GM18507 (cell line): Measurements from ENCODE around the gene MOB2.

ENCODE experiments used
- DNase-seq: peaks from one replicate; pipeline ENCODE4 v3.0.0; 2011; ENCODE audit warnings: low read depth; ENCODE audit not compliant: insufficient read length; ENCODE audit errors: extremely low spot score
- FAIRE-seq: peaks from 2 replicates; lab custom pipeline; 2011; peaks lifted over from hg19 to GRCh38; lab: Jason Lieb, UNC

The MOB2 gene

DNA sequence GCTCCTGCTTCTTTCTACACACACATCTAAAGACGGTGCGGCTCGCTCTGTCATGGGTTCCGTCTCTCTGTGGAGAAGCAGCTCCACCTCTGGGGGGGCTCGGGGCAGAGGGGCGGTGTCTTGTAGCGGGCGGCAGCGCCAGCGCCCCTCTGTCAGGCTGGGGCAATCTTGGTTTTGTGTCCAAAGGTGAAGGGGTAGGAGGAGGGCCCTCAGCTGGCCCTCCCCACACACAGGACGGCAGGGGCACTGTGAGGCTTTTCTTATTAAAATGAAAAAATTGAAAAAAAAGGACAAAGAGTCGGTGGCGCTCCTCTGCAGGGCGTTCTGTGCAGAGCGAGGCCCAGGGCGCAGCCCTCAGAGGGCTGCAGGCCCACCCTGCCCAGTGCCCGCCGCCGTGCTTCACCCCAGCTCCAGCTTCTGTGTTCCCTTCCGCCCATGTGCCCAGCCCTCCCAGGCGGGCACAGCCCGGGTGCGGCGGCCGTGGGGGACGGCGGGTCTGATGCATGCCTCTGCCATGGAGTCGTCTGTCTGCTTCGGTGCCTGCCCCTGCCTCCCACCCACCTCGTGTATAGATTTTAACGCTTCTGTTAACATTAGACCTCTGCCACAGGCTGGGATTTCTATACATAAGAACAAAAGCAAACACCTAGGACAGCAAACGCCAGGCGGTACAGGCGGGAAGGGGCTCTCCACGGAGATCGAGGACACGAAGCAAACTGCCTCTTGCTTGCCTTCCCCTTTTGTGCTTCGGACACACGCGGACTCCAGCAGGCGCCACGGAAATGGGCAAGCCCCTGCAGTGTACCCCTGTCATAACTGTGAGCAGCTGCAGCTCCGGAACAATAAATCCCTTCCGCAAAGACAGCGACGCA, 24.5 kb downstream of the MOB2 start:
- DNase-seq (no peak), FAIRE-seq (no peak)

DNA sequence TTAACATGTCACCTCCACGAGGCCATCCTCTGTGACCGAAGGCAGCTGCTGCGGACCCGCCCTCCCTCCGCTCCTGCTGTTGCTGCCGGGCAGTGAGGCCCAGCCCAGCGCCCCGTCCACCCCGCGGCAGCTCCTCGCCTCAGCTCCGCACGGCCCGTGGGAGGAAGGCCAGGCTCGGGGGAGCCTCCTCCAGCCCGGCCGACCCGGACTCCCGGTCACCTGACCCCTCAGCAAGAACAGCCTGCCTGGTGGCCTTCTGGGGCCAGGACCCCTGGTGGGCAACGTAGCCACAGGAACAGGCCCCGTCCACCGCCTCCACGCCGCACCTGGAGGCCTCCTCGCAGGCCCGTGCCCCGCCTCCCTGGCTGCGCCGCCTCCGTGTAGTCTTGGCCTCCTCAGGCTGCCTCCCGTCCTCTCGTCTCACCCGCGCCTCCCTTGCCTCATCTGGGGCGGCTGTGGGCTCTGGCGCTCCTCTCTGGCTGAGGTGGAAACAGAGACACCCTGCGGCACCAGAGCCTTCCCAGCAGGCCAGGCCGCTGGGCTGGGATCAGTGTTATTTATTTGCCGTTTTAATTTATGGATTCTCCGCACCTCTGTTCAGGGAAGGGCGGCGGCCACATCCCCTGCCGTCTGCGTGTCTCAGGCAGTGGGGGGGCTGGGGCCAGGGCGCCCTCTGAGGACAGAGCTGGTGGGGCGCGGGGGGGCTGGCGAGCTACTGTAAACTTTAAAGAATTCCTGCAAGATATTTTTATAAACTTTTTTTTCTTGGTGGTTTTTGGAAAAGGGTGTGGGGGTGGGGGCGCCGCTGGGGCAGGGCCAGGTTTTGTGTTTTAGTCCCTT, 25.4 kb downstream of the MOB2 start:
- FAIRE-seq (no peak), DNase-seq (no peak)

DNA sequence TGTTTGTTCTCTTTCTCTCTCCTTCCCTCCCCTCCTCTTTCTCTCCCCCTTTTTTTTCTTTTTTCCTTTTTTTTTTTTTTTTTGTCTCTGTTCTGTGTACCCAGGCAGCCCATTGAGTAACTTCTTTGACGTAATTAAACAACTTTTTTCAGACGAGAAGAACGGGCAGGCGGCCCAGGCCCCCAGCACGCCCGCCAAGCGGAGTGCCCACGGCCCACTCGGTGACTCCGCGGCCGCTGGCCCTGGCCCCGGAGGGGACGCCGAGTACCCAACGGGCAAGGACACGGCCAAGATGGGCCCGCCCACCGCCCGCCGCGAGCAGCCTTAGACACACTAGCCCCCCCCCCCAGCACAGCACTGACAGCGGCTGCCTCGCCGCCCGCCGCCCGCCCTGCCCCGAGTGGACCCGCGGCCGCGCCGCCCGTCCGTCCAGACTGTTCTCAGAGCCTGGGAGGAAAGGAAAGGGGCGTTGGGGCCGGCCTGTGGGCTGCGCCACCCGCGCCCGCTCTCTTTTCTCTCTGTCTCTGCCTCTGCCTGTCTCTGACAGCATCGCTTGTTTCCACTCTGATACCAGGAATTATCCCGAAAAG, 26.1 kb downstream of the MOB2 start:
- FAIRE-seq (no peak), DNase-seq (no peak)

DNA sequence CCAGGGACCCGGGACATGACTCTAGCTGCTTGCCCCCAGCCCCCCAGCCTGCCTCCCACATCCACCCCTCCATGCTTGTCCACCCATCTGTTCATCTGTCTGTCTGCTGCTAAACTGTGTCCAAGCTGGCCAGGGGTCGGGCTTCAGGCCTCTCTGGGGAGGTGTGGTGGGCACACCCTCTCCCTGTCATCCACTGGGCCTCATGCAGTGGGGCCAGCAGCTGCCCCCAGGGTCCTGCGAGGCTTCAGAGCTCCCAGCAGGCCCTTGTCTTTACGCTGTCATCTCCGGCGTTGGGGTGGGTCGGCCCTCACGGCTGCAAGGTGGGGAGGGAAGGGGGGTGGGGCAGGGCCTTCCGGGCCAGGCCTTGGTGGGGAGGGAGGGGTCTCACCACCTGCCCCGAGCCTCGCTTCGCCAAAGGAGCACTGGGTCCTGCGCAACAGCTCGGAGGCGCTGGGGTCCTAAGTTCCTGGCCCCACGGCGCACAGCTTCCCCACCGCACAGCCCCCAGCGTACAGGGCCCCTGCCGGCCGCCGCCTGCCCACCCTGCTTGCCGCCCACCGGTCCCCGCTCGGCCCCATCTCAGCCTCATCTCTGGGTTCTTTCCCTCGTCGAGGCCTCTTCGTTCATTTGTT, 26.7 kb downstream of the MOB2 start:
- no peak for FAIRE-seq

DNA sequence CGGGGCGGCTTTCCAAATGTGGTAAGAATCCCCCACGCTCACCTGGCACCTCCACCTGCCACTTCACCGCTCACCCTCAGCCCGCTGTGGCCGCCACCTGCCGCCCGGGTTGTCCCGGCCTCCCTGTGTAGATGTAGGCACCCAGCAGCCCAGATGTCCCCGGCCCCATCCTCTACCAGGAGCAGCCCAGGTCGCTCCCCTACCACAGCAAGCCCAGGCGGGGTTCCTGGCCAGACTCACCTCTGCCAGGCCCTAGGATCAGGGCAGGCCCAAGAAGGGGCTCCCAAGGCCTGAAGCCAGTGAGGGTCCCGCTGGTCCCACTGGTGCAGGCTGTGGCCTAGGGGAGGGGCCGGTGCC, 27.4 kb downstream of the MOB2 start:
- no peak for DNase-seq
- FAIRE-seq = no peak

More for the DNA sequence above, 26.7 kb downstream of the MOB2 start:
- DNase-seq = no peak

DNA sequence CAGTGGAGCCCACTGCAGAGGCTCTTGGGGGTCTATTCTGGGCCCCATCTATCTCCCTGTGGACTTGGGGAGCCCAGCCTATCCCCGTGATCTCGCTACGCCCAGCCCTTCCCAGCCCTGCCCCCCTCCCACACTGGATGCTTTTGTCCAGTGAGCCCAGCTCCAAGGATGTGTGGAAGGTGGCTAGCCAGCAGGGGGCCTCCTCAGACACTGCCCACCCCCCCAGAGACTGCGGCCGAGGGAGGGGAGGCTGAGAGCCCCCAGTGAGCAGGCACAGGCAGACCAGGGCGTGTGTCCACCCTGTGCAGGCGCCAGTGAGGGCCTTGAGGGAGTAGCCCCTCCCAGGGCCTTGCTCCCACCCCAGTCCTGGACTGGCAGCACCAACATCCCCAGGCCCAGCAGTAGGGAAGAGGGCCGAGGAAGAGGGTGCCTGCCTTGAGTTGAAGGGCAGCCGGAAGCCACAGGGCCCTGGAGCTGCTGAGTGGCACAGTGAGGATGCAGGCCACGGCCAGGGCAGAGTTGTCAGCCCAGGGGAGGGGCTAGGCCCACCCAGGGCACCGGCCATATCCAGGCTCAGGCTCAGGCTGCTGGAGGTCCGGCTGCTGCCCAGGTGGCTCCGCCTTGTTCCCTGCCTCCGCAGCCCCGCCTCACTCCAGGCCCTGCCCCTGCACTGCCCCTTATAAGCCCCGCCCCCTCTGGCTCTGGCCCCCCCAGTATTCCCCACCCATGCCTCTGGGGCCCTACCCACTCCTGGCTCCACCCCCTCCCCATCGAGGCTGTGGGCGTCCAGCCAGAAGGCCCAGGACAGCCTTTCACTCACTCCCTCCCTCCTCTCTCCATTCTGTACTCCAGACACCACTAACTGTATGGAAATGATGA, 28.0 kb downstream of the MOB2 start:
- no peak for DNase-seq
- no peak for FAIRE-seq

DNA sequence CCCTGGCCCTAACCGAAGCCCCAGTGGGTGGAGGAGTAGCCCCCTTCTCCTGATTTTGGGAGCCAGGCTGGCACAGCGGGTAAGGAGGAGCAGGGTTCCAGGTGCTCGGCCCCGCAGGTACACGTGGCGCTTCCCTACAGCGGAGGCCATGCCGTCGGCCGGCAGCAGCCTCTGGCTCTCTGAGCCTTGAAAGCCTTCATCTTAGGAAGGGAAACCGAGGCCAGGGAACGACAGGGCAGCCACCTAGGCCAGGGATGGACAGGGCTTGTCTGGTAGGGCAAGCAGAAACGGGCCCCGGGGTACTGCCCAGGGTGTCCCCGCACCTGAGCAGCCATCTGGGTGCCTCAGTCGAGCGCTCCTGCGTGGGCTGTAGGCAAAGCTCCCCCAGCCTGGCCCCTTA, 28.7 kb downstream of the MOB2 start:
- DNase-seq (no peak), FAIRE-seq (no peak)

DNA sequence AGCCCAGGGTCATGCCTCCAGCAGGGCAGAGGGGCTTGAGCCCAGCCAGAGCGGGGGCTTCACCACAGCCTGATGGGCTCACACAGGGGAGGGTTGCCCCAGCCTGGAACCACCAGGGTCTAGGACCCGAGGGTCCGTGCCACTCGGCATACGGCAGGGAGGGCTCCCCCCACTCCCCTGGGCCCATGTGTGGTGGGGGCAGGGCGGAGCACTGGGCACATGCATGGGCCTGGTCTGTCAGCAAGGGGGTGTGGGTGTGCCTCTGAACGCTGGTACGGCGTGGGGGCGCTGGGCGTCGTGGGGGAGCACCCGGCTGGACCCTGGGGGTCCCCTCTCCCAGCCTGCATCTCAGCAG, 29.3 kb downstream of the MOB2 start:
- FAIRE-seq = no peak

DNA sequence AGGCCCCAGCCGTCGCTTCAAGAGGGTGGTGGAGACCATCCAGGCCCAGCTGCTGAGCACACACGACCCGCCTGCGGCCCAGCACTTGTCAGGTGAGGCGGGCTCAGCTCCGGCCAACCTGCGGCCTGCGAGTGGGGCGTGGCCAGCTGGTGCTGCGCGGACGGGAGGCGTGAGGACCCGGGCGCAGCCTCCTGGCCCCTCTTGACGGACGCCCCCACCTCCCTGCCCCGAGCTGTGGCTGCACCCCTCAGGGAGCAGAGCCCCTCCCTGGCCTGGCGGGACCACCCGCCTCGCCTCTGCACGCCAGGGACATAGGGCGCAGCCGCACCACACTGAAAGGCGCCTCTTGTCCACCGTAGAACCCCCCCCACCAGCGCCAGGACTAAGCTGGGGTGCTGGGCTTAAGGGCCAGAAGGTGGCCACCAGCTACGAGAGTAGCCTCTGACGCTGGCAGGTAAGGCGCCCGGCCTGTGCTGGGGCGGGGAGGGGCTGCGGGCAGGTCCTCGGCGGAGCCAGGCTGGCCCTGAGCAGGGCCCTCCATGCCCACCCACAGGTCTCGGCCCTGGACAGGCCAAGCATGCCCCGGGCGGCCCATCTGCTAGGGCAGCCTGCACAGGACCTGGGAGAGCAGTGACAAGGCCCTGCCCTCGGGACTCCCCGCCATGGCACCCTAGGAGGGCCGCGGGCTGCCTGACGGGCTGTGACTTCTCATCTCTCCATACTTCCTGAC, 29.8 kb downstream of the MOB2 start:
- DNase-seq (no peak), FAIRE-seq (no peak)

More for the DNA sequence above, 29.3 kb downstream of the MOB2 start:
- no peak for DNase-seq

DNA sequence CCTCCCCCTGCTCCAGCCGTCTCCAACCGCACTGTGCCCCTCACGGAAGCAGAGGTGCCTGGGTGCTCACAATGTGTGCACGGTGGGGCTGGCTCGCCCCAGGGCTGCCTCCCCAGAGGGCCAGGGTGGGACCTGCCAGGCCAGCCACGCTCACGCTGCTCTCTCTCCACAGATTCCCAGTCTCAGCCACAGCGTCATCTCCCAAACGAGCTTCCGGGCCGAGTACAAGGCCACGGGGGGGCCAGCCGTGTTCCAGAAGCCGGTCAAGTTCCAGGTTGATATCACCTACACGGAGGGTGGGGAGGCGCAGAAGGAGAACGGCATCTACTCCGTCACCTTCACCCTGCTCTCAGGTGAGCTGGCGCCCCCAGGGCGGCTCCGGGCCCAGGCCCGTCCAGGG, 30.4 kb downstream of the MOB2 start:
- FAIRE-seq (no peak), DNase-seq (no peak)

DNA sequence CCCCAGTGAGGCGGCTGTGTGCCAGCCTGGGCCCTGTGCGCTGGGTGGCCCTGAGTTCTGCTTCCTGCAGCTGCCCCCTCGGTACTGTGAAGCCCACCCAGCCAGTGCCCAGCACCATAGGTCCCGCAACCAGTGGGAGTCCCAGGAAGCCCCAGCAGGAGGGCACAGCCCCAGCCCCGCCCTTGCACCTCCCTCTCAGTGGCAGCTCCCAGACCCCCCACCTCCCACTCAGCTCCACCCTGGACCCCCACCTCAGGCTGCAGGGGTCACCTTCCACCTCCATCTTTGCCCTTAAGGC, 30.9 kb downstream of the MOB2 start:
- DNase-seq = no peak
- no peak for FAIRE-seq

DNA sequence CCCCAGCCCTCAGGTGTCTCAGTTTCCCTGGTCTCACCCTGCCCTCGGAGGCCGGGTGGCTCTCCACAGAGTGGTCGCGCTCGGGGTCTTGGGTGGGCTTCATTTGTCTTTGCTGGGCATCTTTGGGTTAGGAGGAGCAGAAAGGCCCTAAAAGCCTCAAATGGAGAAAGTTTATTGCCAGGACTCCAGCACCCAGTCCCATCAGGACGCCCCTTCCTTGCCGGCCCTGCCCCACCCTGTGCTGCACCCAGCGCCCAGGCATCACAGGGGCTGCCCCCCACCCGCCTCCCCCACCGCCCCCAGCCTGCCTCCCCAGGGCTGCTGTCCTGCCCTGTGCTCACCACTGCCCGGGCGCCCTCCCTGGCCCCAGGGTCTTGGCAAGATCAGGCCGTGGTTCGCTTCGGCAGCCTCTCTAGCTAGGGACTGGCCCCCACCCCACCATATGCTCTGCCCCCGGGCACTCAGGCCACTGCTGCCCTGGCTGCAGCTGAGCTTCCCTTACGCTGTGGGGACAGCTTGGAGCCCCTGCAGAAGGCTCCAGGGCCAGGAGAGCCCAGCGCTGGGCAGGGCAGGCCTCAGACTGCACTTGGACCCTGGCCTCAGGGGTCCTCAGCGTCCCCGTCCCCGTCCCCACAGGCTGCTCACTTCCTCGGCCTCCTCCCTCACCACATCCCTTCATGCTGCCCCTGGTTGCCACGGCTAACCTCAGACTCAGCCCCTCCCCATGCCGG, 31.4 kb downstream of the MOB2 start:
- no peak for DNase-seq
- FAIRE-seq = no peak

DNA sequence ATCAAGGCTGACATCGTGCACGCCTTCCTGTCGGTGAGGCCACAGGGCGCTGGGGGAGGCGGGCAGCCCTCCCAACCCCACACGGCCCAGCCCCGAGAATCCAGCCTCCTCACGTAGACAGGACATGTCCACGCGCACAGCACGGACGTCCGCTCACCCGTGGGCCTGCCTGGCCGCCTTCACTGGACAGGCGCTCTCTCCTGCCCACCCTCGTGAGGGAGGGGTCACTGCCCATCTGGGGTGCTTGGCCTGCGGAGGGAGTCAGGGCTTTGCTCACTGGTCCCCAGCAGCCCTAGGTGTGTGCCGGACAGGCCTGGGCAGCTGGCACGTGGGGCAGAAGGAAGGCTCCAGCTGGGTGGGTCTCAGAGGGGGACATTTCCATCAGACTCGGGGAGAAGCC, 32.0 kb downstream of the MOB2 start:
- no peak for DNase-seq
- FAIRE-seq = no peak

DNA sequence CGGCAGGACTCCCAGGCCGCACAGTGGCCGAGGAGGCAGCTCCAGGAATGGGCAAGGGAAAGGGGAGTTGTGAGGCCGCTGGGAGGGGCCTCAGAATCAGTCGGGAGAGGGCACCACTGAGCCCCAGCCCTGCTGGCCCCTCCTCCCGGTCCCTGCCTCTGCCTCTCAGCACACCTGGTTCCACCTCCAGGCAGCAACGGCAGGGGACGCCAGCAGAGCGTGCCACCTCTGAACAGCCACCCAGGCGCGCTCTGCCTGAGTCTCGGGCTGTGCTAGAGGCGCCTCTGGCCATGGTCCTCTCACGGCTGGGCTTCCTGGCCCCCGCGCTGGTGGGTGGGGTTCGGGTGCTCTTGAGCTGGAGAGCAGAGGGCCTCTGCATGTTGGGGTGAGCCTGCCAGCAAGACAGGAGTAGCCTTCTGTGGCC, 33.0 kb downstream of the MOB2 start:
- DNase-seq (peak; percentile 72), FAIRE-seq (peak; percentile 64)

DNA sequence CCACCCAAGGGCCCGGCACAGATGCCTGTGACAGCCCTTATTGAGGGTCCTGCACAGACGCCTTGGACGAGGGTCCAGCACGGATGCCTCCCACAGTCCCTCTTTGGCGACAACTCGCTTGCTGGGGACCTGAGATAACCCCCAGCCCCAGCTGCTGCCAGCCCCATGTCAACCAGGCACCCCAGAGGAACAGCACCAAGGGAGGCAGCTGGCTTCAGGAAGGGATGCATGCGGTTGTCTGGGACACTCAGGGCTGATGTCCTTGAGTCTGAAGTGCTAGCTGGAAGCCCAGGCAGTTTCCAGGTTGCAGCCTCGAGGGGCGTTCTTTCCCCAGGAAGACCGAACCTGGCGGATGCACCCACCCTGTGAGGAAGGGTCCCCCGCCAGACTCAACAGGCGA, 33.8 kb downstream of the MOB2 start:
- FAIRE-seq (no peak), DNase-seq (no peak)

DNA sequence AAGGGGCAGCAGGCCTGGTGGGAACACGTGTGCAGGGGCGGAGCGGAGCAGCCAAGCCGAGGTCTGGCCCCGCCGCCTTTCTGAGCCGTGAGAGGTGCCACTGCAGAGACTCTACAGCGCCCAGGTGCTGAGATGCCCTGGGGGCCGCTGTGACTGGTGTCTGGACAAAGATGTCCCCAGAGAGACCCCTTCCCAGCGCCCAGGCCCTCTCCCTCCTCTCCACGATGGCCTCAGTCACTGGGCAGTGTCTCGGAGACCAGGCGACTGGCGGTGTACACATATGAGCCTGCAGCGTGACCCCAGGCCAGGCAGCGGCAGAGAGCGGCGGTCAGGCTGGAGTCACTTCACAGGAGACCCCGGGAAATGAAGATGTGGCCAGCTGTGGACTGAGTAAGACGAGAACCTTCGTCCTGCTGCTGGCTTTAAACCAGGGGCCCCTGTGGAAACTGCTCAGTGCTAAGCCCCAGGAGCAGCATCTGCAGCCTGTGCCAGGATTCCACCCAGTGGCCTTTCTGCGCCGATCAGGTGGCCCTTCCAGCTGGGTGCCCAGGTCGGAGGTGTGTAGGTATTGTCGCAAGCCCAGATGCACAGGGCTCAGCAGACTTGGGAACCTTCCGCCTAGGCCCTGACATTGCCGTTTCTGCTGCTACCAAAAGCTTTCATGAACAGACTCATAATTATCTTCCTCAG, 34.7 kb downstream of the MOB2 start:
- FAIRE-seq (no peak), DNase-seq (no peak)

DNA sequence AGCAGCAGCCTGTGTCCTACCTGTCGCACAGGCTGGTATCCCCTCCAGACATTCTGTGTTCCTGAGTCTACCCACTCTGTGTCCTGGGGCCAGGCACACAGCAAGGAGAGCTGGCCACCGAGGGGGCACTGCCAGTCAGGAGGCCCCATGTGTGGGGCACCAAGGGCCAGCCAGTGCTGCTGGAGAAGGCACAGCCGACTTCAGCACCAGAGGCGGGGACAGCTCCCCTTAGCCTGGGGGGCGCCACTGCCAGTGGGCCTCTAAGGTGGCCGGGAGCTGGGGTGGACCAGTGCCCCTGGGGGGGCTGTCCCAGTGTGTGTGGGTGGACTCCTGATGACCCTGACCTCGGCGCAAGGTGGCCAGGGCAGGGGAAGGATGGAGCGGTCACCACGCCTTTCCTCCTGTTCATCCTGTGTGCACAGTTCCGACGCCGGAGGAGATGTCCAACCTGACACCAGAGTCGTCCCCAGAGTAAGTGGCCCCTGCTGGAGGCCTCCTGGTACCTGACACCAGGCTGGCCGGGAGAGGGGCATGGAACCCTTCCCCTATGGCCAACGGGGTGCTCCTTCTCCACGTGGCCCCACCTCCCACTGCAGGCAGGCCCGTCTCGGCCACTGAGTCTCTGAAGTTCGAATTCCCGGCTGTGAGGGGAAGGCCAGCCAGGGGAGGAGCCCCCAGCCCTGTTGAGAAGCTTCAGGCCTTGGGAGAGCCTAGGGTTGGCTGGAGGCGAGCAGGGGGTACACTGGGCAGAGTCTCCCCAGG, 35.4 kb downstream of the MOB2 start:
- DNase-seq (no peak), FAIRE-seq (no peak)
